Heart left ventricle (tissue), 16 donors: ENCODE measurements around the gene TTPAL. TPM values are rescaled to one million over a fixed set of nuclear protein-coding genes. Genes with fewer than 3 reads are reported as not detected.

Experiments used
- ATAC-seq, 4 donors: fragments of 200-7000 bp; cut with Tn5 transposase; one replicate each; pipeline ENCODE4 v1.9.1; 2020 to 2022; ENCODE audit warnings: moderate library complexity in 4 of 4, mild to moderate bottlenecking in 3 of 4, moderate number of reproducible peaks in 1 of 4
- DNase-seq, 5 donors: peaks; one replicate each; pipeline ENCODE4 v3.0.0-alpha.2; 2020
- H3K27ac ChIP-seq, 12 donors: fragments of 200-600 bp; sonication (generic) in 4 of 12; one replicate each; pipeline versions ENCODE4 v1.5.0 to v1.8.0; 2016 to 2022; ENCODE audit warnings: mild to moderate bottlenecking in 2 of 12
- H3K27me3 ChIP-seq, 9 donors: fragments of 200-600 bp; sonication (generic) in 2 of 9; one replicate each; pipeline versions ENCODE4 v1.5.1 to v1.8.0; 2016 to 2022; ENCODE audit warnings: mild to moderate bottlenecking in 3 of 9
- H3K36me3 ChIP-seq, 9 donors: fragments of 200-600 bp; sonication (generic) in 2 of 9; one replicate each; pipeline versions ENCODE4 v1.5.0 to v1.8.0; 2018 to 2022; ENCODE audit warnings: mild to moderate bottlenecking in 2 of 9
- H3K4me1 ChIP-seq, 12 donors: fragments of 200-600 bp; sonication (generic) in 4 of 12; one replicate each; pipeline versions ENCODE4 v1.5.0 to v1.8.0; 2016 to 2022; ENCODE audit warnings: mild to moderate bottlenecking in 3 of 12
- H3K4me3 ChIP-seq, 12 donors: fragments of 200-600 bp; sonication (generic) in 4 of 12; one replicate each; pipeline versions ENCODE4 v1.5.0 to v1.8.0; 2017 to 2022; ENCODE audit warnings: mild to moderate bottlenecking in 9 of 12, moderate library complexity in 4 of 12
- H3K9me3 ChIP-seq, 12 donors: fragments of 200-600 bp; sonication (generic) in 4 of 12; one replicate each; pipeline versions ENCODE4 v1.5.0 to v1.8.0; 2016 to 2022; ENCODE audit warnings: mild to moderate bottlenecking in 1 of 12
- CTCF ChIP-seq, 12 donors: fragments of 200-600 bp; sonication (generic) in 4 of 12; IDR thresholded peaks; one replicate each; pipeline versions ENCODE4 v1.5.0 to v1.8.0; 2018 to 2022; ENCODE audit warnings: antibody characterized with exemption in 12 of 12, mild to moderate bottlenecking in 5 of 12
- POLR2A ChIP-seq, 2 donors: fragments of 450-650 bp; IDR thresholded peaks; one replicate each; pipeline ENCODE4 v1.6.1; 2017; ENCODE audit warnings: antibody characterized with exemption in 2 of 2, mild to moderate bottlenecking in 2 of 2, moderate library complexity in 2 of 2
- WGBS, 4 donors: extraction: QIAGEN DNeasy Blood & Tissue Kit in 2 of 4; methylation state at CpG; one replicate each; pipeline versions ENCODE4 v1.1.5 to v1.1.7; 2013 to 2018; 5-methylcytosine and 5-hydroxymethylcytosine counted together
- intact Hi-C, 10 donors: fragments of 100-400 bp; cut with DNase I; formaldehyde crosslinking; loops; one replicate each; pipeline versions ENCODE4 v1.11.1 to v1.14.2; 2022
- polyA plus RNA-seq, 2 donors: library from polyadenylated mRNA; stranded (reverse); fragments of 200-250 nt; gene quantifications; one replicate each; pipeline ENCODE4 v1.2.3, GENCODE V29; 2013
- total RNA-seq, 9 donors: library from RNA; depleted of rRNA in 2 of 9; stranded (reverse); fragments of >200 nt in 2 of 9; fragmentation: NEBNext Ultra II Directional in 3 of 9; extraction: Animal tissue kit (Norgen Biotek cat#: 25700) in 3 of 9; gene quantifications; one replicate each; pipeline versions ENCODE4 v1.1.0 to v1.2.4, GENCODE V29; 2016 to 2023
- donor health status: ischemic (EF 13 %, LVEDD 7.1; RV severe dilation, severe dysfunction).
- donor health status: healthy with polysubstance abuse.
- donor health status: DM: no; HTN: yes; CAD: no.
- donor health status: DM: no; HTN: no; CAD: no.
- donor health status: ischemic (EF 25% LVEDD 6.9; RV normal size, moderate dysfunction).
- donor health status: ischemic (EF 25% LVEDD 5.7; RV mildly dilated, moderate dysfunction).
- donor health status: healthy.
- donor health status: DM: yes; HTN: yes; CAD: no.
- donor health status: ischemic (EF 35%, LVEDD 5.7; RV mildly dilated, moderate dysfunction).
- donor health status: nonischemic (EF 11% LVEDD 7.7; RV severe dilation, severe dysfunction).
- donor health status: DM: yes; HTN: yes; CAD: no.
- donor health status: PGD.
- donor health status: ischemic (EF 29% LVEDD 5.4; RV normal size, mild dysfunction).
- donor health status: nonischemic (EF 23%, LVEDD 6.1; RV moderate dilation, normal function).

TTPAL gene
- total and polyA plus RNA-seq, 11 donors, result 1.9 to 6.0 (median 4.2) TPM

GRCh38 chr20:44463466-44463865, 12.2 kb upstream of the TTPAL start:
- no peak for ATAC-seq
- peaks cover 0 to 5% (median 0%) of the 10 kb centered on the region in 12 donors for H3K4me1 ChIP-seq
- H3K27ac ChIP-seq, result no peak overlapping the region
- 75 to 83% (median 79%) methylated on average over 5 of the region's 5 CpGs for WGBS, 4 donors
- TF ChIP-seq CTCF (IDR thresholded peaks at IDR 0.05) (no peak), POLR2A (IDR thresholded peaks at IDR 0.05) (no peak)
- DNase-seq, result no peak
- H3K9me3 ChIP-seq, result no peaks in the 10 kb centered on the region
- intact Hi-C loops, result loop anchor here in 6 of 10 donors (5.0 to 10.0 kb wide), 5 partner anchors 76 to 249 kb away; partner anchors contain the start of genes FITM2 (in 1 of the 6) and OSER1 (in 1 of the 6)
- no peaks in the 10 kb centered on the region for H3K27me3 ChIP-seq
- no peak overlapping the region for H3K4me3 ChIP-seq
- no peaks in the 10 kb centered on the region for H3K36me3 ChIP-seq

GRCh38 chr20:44464514-44464913, 11.2 kb upstream of the TTPAL start:
- Histone ChIP-seq H3K27ac (no peak overlapping the region), H3K9me3 (no peaks in the 10 kb centered on the region), H3K27me3 (no peaks in the 10 kb centered on the region), H3K36me3 (no peaks in the 10 kb centered on the region), H3K4me1 (peaks cover 0 to 5% (median 0%) of the 10 kb centered on the region in 12 donors), H3K4me3 (no peak overlapping the region)
- TF ChIP-seq CTCF (IDR thresholded peaks at IDR 0.05) (no peak), POLR2A (IDR thresholded peaks at IDR 0.05) (no peak)
- DNase-seq, result no peak
- WGBS, 4 donors, result 80 to 91% (median 87%) methylated on average over 3 of the region's 3 CpGs
- intact Hi-C loops, result loop anchor here in 6 of 10 donors (5.0 to 10.0 kb wide), 5 partner anchors 77 to 250 kb away; partner anchors contain the start of genes FITM2 (in 1 of the 6) and OSER1 (in 1 of the 6)
- no peak for ATAC-seq

GRCh38 chr20:44465001-44465560, 10.6 kb upstream of the TTPAL start:
- no peaks in the 10 kb centered on the region for H3K9me3 ChIP-seq
- H3K36me3 ChIP-seq, result no peaks in the 10 kb centered on the region
- no peaks in the 10 kb centered on the region for H3K27me3 ChIP-seq
- intact Hi-C loops, result loop anchor here in 7 of 10 donors (5.0 to 10.0 kb wide), 7 partner anchors 78 to 253 kb away; partner anchors contain the start of genes OSER1 (in 2 of the 7) and FITM2 (in 1 of the 7)
- WGBS, 4 donors, result 56 to 64% (median 61%) methylated on average over 3 of the region's 3 CpGs
- no peak overlapping the region for H3K27ac ChIP-seq
- peaks cover 0 to 5% (median 0%) of the 10 kb centered on the region in 12 donors for H3K4me1 ChIP-seq
- H3K4me3 ChIP-seq, result no peak overlapping the region
- DNase-seq, result no peak
- TF ChIP-seq POLR2A (IDR thresholded peaks at IDR 0.05) (no peak), CTCF (IDR thresholded peaks at IDR 0.05) (no peak)
- ATAC-seq, result no peak

GRCh38 chr20:44467289-44467883, 8.3 kb upstream of the TTPAL start:
- ATAC-seq (peak; percentile 48 to 77 (median 68)), DNase-seq (peak in 1 of 5 donors; percentile 66)
- TF ChIP-seq POLR2A (IDR thresholded peaks at IDR 0.05), result no peak
- no peak for TF ChIP-seq CTCF (IDR thresholded peaks at IDR 0.05)
- WGBS, 4 donors, result 70 to 83% (median 76%) methylated on average over 12 of the region's 12 CpGs
- Histone ChIP-seq H3K27ac (peak overlapping the region in 1 of 12 donors; percentile 31), H3K27me3 (no peaks in the 10 kb centered on the region), H3K36me3 (no peaks in the 10 kb centered on the region), H3K4me3 (no peak overlapping the region), H3K4me1 (peaks cover 0 to 5% (median 0%) of the 10 kb centered on the region in 12 donors), H3K9me3 (no peaks in the 10 kb centered on the region)
- intact Hi-C loops, result loop anchor here in 7 of 10 donors (5.0 to 10.0 kb wide), 7 partner anchors 80 to 255 kb away; partner anchors contain the start of genes OSER1 (in 2 of the 7) and FITM2 (in 1 of the 7)
